WTC11 (cell line): ENCODE results near the gene BNC1. TPM values are rescaled to one million over a fixed set of nuclear protein-coding genes. Genes with fewer than 3 reads are reported as not detected.

Experiments used
- ATAC-seq: fragments of 200-7000 bp; cut with Tn5 transposase; 2 replicates; pipeline ENCODE4 v1.10.0; 2021; ENCODE audit warnings: mild to moderate bottlenecking, moderate library complexity
- CTCF ChIA-PET: fragments of 300-600 bp; sonication (Branson Sonifier 250); formaldehyde crosslinking; loops from one replicate; lab custom pipeline; 2021; ENCODE audit warnings: antibody characterized with exemption; lab: Charles Lee
- POLR2A ChIA-PET: fragments of 350-600 bp; sonication (Branson Sonifier 250); formaldehyde crosslinking; loops from one replicate; lab custom pipeline; 2021; ENCODE audit warnings: antibody characterized with exemption; lab: Charles Lee
- DNase-seq: peaks from one replicate; pipeline ENCODE4 v3.0.0; 2021; ENCODE audit warnings: low spot score
- H3K27ac Mint-ChIP-seq: 2 replicates; pipeline ENCODE4 v1.8.0; 2021; ENCODE audit warnings: mixed read lengths
- H3K27me3 Mint-ChIP-seq: 2 replicates; pipeline ENCODE4 v1.8.0; 2021; ENCODE audit warnings: low read depth, mild to moderate bottlenecking, moderate library complexity, mixed read lengths
- H3K36me3 Mint-ChIP-seq: 2 replicates; pipeline ENCODE4 v1.8.0; 2021; ENCODE audit warnings: mixed read lengths
- H3K4me1 Mint-ChIP-seq: 2 replicates; pipeline ENCODE4 v1.8.0; 2022; ENCODE audit warnings: mixed read lengths
- H3K4me3 Mint-ChIP-seq: 2 replicates; pipeline ENCODE4 v1.8.0; 2021; ENCODE audit warnings: mild to moderate bottlenecking, moderate library complexity, mixed read lengths
- H3K9me3 Mint-ChIP-seq: 2 replicates; pipeline ENCODE4 v1.8.0; 2021; ENCODE audit warnings: mixed read lengths
- ATF3 ChIP-seq: sonication (generic); formaldehyde crosslinking; conservative IDR thresholded peaks from 2 replicates; pipeline ENCODE4 v1.8.1; 2022; ENCODE audit warnings: mild to moderate bottlenecking, missing genetic modification reagents
- CBFB ChIP-seq: sonication (generic); formaldehyde crosslinking; IDR thresholded peaks from 2 replicates; pipeline ENCODE4 v1.8.1; 2022; ENCODE audit warnings: mild to moderate bottlenecking, low read depth, missing genetic modification reagents
- CREB1 ChIP-seq: sonication (generic); formaldehyde crosslinking; IDR thresholded peaks from 2 replicates; pipeline ENCODE4 v1.8.0; 2023; ENCODE audit warnings: mild to moderate bottlenecking, missing genetic modification reagents
- CREM ChIP-seq: sonication (generic); formaldehyde crosslinking; IDR thresholded peaks from 2 replicates; pipeline ENCODE4 v1.8.1; 2022; ENCODE audit warnings: mild to moderate bottlenecking, missing genetic modification reagents, moderate library complexity
- ERG ChIP-seq: fragments of 250-450 bp; sonication (Bioruptor Pico); IDR thresholded peaks from 2 replicates; pipeline ENCODE4 v1.8.0; 2021; ENCODE audit warnings: mild to moderate bottlenecking
- JAZF1 ChIP-seq: fragments of 250-450 bp; sonication (Bioruptor Pico); IDR thresholded peaks from 2 replicates; pipeline ENCODE4 v1.9.0; 2021; ENCODE audit warnings: moderate library complexity, mild to moderate bottlenecking, inconsistent platforms
- MYBL2 ChIP-seq: sonication (generic); formaldehyde crosslinking; IDR thresholded peaks from 2 replicates; pipeline ENCODE4 v1.8.1; 2023; ENCODE audit warnings: mild to moderate bottlenecking, moderate library complexity, missing genetic modification reagents
- NFYB ChIP-seq: sonication (generic); formaldehyde crosslinking; conservative IDR thresholded peaks from 2 replicates; pipeline ENCODE4 v1.8.0; 2022; ENCODE audit warnings: low read depth, missing genetic modification reagents
- OVOL2 ChIP-seq: fragments of 250-450 bp; sonication (Bioruptor Pico); IDR thresholded peaks from 2 replicates; pipeline ENCODE4 v1.9.0; 2021; ENCODE audit warnings: mild to moderate bottlenecking, borderline replicate concordance
- PRRX2 ChIP-seq: fragments of 250-450 bp; sonication (Bioruptor Pico); IDR thresholded peaks from 2 replicates; pipeline ENCODE4 v1.8.0; 2021; ENCODE audit warnings: mild to moderate bottlenecking
- TEAD1 ChIP-seq: sonication (generic); formaldehyde crosslinking; IDR thresholded peaks from 2 replicates; pipeline ENCODE4 v1.8.0; 2022; ENCODE audit warnings: mild to moderate bottlenecking, missing genetic modification reagents
- USF1 ChIP-seq: sonication (generic); formaldehyde crosslinking; IDR thresholded peaks from 2 replicates; pipeline ENCODE4 v1.8.0; 2022; ENCODE audit warnings: mild to moderate bottlenecking, missing genetic modification reagents
- ZNF121 ChIP-seq: sonication (generic); formaldehyde crosslinking; IDR thresholded peaks from 2 replicates; pipeline ENCODE4 v1.8.0; 2023; ENCODE audit warnings: missing genetic modification reagents
- ZNF396 ChIP-seq: fragments of 250-450 bp; sonication (Bioruptor Pico); IDR thresholded peaks from 2 replicates; pipeline ENCODE4 v1.8.0; 2021; ENCODE audit warnings: mild to moderate bottlenecking, moderate library complexity, borderline replicate concordance
- ZNF416 ChIP-seq: fragments of 250-450 bp; sonication (Bioruptor Pico); IDR thresholded peaks from 2 replicates; pipeline ENCODE4 v1.9.0; 2021; ENCODE audit warnings: mild to moderate bottlenecking, inconsistent platforms
- ZNF532 ChIP-seq: fragments of 250-450 bp; sonication (Bioruptor Pico); IDR thresholded peaks from 2 replicates; pipeline ENCODE4 v1.9.0; 2021; ENCODE audit warnings: mild to moderate bottlenecking, borderline replicate concordance
- total RNA-seq: library from RNA; stranded (reverse); gene quantifications from 3 replicates; pipeline ENCODE4 v1.2.3, GENCODE V29; 2021
- TF ChIP-seq, protein P1 (sequence below): sonication (generic); formaldehyde crosslinking; IDR thresholded peaks from 2 replicates; pipeline ENCODE4 v1.8.0; 2022; ENCODE audit warnings: mild to moderate bottlenecking, missing genetic modification reagents
- TF ChIP-seq, protein P2 (sequence below): sonication (generic); formaldehyde crosslinking; IDR thresholded peaks from 2 replicates; pipeline ENCODE4 v1.8.1; 2023; ENCODE audit warnings: mild to moderate bottlenecking, missing genetic modification reagents, moderate library complexity

The BNC1 gene
- total RNA-seq, 1 experiment from 2014 or later: 0.11 TPM

DNA sequence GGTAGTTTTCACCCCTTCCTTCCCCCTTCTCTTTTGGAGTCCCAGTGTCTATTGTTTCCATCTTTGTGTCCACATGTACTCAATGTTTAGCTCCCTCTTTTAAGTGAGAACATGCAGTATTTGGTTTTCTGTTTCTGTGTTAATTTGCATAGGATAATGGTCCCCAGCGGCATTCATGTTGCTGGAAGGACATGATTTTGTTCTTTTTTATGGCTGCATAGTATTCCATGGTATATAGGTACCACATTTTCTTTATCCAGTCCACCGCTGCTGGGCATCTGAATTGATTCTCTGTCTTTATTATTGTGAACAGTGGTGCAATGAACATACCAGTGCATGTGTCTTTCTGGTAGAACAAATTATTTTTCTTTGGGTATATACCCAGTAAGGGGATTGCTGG is 69.2 kb downstream of the BNC1 start:
- DNase-seq (no peak), ATAC-seq (no peak)
- Mint-ChIP-seq H3K4me3 (no peak overlapping the region), H3K4me1 (no peaks in the 10 kb centered on the region), H3K27me3 (no peaks in the 10 kb centered on the region), H3K27ac (no peak overlapping the region), H3K9me3 (peaks cover 33% of the 10 kb centered on the region), H3K36me3 (peaks cover 11% of the 10 kb centered on the region)
- TF ChIP-seq ERG (no peak), USF1 (no peak), MYBL2 (CRISPR knock-in tag) (no peak), CREB1 (CRISPR knock-in tag) (no peak), ATF3 (CRISPR knock-in tag) (no peak), ZNF396 (CRISPR knock-in tag) (no peak), ZNF416 (CRISPR knock-in tag) (no peak), ZNF121 (CRISPR knock-in tag) (no peak), CBFB (CRISPR knock-in tag) (no peak), TEAD1 (CRISPR knock-in tag) (no peak), PRRX2 (CRISPR knock-in tag) (no peak), CREM (CRISPR knock-in tag) (no peak)
- TF ChIP-seq, protein P1, sequence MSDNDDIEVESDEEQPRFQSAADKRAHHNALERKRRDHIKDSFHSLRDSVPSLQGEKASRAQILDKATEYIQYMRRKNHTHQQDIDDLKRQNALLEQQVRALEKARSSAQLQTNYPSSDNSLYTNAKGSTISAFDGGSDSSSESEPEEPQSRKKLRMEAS: no peak
- POLR2A ChIA-PET: no interaction called here
- CTCF ChIA-PET: no interaction called here

DNA sequence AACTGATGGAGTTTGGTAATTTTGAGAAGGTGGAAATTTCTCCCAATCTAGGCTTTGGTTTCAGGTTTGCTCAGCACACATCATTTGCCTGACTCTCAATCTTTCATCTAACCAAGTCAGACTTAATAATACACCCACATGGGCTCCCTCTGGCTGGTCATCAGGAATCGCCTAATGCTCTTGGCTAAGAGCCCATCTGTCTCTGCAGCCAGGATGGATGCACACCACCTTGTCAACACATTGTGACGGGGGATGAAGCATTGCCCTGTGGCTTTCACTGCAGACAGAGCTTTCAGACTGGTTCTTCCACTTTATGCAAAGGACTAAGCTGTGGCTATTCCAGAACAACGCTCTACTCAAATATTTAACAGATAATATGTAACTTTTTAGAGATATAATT is 73.8 kb downstream of the BNC1 start:
- POLR2A ChIA-PET: no interaction called here
- DNase-seq: no peak
- Mint-ChIP-seq H3K27ac (no peak overlapping the region), H3K36me3 (peaks cover 6% of the 10 kb centered on the region; the same call in 1 of the 2 replicates), H3K4me1 (peaks cover 7% of the 10 kb centered on the region), H3K4me3 (no peak overlapping the region), H3K27me3 (no peaks in the 10 kb centered on the region)
- TF ChIP-seq, protein P2, sequence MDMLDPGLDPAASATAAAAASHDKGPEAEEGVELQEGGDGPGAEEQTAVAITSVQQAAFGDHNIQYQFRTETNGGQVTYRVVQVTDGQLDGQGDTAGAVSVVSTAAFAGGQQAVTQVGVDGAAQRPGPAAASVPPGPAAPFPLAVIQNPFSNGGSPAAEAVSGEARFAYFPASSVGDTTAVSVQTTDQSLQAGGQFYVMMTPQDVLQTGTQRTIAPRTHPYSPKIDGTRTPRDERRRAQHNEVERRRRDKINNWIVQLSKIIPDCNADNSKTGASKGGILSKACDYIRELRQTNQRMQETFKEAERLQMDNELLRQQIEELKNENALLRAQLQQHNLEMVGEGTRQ (CRISPR knock-in tag): no peak
- no peak for TF ChIP-seq ZNF121 (CRISPR knock-in tag)
- TF ChIP-seq JAZF1 (CRISPR knock-in tag): no peak
- TF ChIP-seq, protein P1: no peak
- TF ChIP-seq ZNF532 (CRISPR knock-in tag): no peak
- no peak for TF ChIP-seq CREB1 (CRISPR knock-in tag)
- no peak for TF ChIP-seq OVOL2 (CRISPR knock-in tag)
- no peak for TF ChIP-seq TEAD1 (CRISPR knock-in tag)
- no peak for TF ChIP-seq NFYB (CRISPR knock-in tag)
- TF ChIP-seq, all 79 proteins: peak for 0
- ATAC-seq: no peak
- CTCF ChIA-PET: no interaction called here
- H3K9me3 Mint-ChIP-seq: peaks cover 6% of the 10 kb centered on the region
